ENCODE measurements around the gene LTC4S.

- TF ChIP-seq BHLHE40 (IDR thresholded peaks at IDR 0.05; ENCODE audit: borderline replicate concordance) = no peak
- TF ChIP-seq FOXM1 (IDR thresholded peaks at IDR 0.05; ENCODE audit: borderline replicate concordance) = no peak
- no peak for TF ChIP-seq TARDBP (IDR thresholded peaks at IDR 0.05)
- TF ChIP-seq SP1 (IDR thresholded peaks at IDR 0.05) = no peak
- no peak for TF ChIP-seq ELF4 (IDR thresholded peaks at IDR 0.05)
- TF ChIP-seq ARNT (IDR thresholded peaks at IDR 0.05) = no peak
- TF ChIP-seq FOXK2 (IDR thresholded peaks at IDR 0.05) = no peak
- no peak for TF ChIP-seq NFRKB (IDR thresholded peaks at IDR 0.05)
- TF ChIP-seq SUZ12 (IDR thresholded peaks at IDR 0.05) = no peak
- TF ChIP-seq, protein P1, sequence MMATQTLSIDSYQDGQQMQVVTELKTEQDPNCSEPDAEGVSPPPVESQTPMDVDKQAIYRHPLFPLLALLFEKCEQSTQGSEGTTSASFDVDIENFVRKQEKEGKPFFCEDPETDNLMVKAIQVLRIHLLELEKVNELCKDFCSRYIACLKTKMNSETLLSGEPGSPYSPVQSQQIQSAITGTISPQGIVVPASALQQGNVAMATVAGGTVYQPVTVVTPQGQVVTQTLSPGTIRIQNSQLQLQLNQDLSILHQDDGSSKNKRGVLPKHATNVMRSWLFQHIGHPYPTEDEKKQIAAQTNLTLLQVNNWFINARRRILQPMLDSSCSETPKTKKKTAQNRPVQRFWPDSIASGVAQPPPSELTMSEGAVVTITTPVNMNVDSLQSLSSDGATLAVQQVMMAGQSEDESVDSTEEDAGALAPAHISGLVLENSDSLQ (IDR thresholded peaks at IDR 0.05) = no peak
- TF ChIP-seq FOXA1 (IDR thresholded peaks at IDR 0.05) = no peak
- TF ChIP-seq ZNF384 (IDR thresholded peaks at IDR 0.05) = no peak
- no peak for TF ChIP-seq CTBP1 (IDR thresholded peaks at IDR 0.05; ENCODE audit: borderline replicate concordance)
These were observed 10.1 kb downstream of the LTC4S start for GRCh38 chr5:179803651-179804554.

Data from HEK293T (cell line).